ENCODE results near the gene SLC30A5.

GRCh38 chr5:69078921-69079540 lies 14.8 kb upstream of the SLC30A5 start:
- TF ChIP-seq, protein P1, sequence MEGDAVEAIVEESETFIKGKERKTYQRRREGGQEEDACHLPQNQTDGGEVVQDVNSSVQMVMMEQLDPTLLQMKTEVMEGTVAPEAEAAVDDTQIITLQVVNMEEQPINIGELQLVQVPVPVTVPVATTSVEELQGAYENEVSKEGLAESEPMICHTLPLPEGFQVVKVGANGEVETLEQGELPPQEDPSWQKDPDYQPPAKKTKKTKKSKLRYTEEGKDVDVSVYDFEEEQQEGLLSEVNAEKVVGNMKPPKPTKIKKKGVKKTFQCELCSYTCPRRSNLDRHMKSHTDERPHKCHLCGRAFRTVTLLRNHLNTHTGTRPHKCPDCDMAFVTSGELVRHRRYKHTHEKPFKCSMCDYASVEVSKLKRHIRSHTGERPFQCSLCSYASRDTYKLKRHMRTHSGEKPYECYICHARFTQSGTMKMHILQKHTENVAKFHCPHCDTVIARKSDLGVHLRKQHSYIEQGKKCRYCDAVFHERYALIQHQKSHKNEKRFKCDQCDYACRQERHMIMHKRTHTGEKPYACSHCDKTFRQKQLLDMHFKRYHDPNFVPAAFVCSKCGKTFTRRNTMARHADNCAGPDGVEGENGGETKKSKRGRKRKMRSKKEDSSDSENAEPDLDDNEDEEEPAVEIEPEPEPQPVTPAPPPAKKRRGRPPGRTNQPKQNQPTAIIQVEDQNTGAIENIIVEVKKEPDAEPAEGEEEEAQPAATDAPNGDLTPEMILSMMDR (IDR thresholded peaks at IDR 0.05): no peak
- TF ChIP-seq POLR2A (IDR thresholded peaks at IDR 0.05): no peak
